ENCODE data around the gene OR1I1. TPM values are rescaled to one million over a fixed set of nuclear protein-coding genes. Genes with fewer than 3 reads are reported as not detected.

The OR1I1 gene
- total and polyA plus RNA-seq, 4 donors, result not detected

DNA sequence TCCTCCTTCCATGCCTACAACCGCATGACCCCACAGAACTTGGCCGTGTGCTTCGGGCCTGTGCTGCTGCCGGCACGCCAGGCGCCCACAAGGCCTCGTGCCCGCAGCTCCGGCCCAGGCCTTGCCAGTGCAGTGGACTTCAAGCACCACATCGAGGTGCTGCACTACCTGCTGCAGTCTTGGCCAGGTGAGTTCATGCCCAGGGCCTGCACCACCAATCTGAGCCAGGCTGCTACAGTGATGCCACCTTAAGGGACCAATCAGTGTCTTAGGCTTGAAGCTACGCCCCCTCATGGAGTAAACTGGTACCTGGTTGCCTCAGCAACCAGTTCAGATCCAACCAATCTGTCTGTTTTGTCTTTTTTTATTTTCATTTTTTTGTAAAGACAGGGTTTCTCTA lies 30.4 kb downstream of the OR1I1 start:
- DNase-seq (no peak), ATAC-seq (ENCODE audit: insufficient read depth, low FRiP score) (no peak)
- H3K27ac ChIP-seq (ENCODE audit: low read depth in 1 of 2, low read length in 1 of 2), result no peak overlapping the region
- H3K9me3 ChIP-seq (ENCODE audit: control insufficient read depth in 4 of 4, insufficient read depth in 3 of 4, low read length in 3 of 4), result no peaks in the 10 kb centered on the region
- H3K36me3 ChIP-seq (ENCODE audit: control insufficient read depth in 4 of 4, insufficient read depth in 4 of 4, low read length in 4 of 4), result peaks cover 4 to 60% (median 36%) of the 10 kb centered on the region in 4 donors
- WGBS, 2 donors, result 96 to 97% methylated on average over 11 of the region's 11 CpGs
- H3K27me3 ChIP-seq (ENCODE audit: control insufficient read depth in 3 of 3, insufficient read depth in 3 of 3, low read length in 2 of 3), result no peaks in the 10 kb centered on the region
- TF ChIP-seq, protein P1, sequence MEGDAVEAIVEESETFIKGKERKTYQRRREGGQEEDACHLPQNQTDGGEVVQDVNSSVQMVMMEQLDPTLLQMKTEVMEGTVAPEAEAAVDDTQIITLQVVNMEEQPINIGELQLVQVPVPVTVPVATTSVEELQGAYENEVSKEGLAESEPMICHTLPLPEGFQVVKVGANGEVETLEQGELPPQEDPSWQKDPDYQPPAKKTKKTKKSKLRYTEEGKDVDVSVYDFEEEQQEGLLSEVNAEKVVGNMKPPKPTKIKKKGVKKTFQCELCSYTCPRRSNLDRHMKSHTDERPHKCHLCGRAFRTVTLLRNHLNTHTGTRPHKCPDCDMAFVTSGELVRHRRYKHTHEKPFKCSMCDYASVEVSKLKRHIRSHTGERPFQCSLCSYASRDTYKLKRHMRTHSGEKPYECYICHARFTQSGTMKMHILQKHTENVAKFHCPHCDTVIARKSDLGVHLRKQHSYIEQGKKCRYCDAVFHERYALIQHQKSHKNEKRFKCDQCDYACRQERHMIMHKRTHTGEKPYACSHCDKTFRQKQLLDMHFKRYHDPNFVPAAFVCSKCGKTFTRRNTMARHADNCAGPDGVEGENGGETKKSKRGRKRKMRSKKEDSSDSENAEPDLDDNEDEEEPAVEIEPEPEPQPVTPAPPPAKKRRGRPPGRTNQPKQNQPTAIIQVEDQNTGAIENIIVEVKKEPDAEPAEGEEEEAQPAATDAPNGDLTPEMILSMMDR (IDR thresholded peaks at IDR 0.05; ENCODE audit: control extremely low read depth, extremely low read depth), result no peak
- no peak overlapping the region for H3K4me3 ChIP-seq
- H3K9ac ChIP-seq (ENCODE audit: insufficient read depth in 1 of 2, low read length in 2 of 2), result no peak overlapping the region
- H3K4me1 ChIP-seq (ENCODE audit: control insufficient read depth in 5 of 5, insufficient read depth in 5 of 5, low read length in 5 of 5), result peaks cover 0 to 26% (median 0%) of the 10 kb centered on the region in 5 donors

DNA sequence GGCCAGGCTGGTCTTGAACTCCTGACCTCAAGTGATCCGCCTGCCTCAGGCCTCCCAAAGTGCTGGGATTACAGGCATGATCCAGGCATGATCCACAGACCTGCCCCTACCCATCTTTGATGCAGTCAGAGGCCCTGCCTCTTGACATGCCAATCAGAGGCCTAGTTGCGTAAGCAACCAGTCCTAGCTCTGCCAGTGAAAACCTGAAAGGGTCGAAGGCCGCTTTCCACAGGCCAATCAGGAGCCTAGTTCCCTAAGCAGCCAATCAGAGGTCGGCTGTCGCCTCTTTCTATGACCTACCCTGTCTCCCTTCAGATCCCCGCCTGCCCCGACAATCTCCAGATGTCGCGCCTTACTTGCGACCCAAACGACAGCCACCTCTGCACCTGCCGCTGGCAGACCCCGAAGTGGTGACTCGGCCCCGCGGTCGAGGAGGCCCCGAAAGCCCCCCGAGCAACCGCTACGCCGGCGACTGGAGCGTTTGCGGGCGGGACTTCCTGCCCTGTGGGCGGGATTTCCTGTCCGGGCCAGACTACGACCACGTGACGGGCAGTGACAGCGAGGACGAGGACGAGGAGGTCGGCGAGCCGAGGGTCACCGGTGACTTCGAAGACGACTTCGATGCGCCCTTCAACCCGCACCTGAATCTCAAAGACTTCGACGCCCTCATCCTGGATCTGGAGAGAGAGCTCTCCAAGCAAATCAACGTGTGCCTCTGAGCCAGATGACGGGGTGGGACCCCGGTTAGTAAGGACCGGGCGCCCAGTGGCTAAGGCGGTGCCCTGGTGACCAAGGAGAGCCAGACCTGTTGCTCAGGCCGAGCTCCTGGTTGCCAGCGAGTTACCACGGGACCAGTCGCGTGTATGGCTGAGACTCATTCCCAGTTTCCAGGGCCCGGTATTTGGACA lies 31.5 kb downstream of the OR1I1 start:
- no peaks in the 10 kb centered on the region for H3K9me3 ChIP-seq (ENCODE audit: control insufficient read depth in 4 of 4, insufficient read depth in 3 of 4, low read length in 3 of 4)
- no peak overlapping the region for H3K9ac ChIP-seq (ENCODE audit: insufficient read depth in 1 of 2, low read length in 2 of 2)
- H3K36me3 ChIP-seq (ENCODE audit: control insufficient read depth in 4 of 4, insufficient read depth in 4 of 4, low read length in 4 of 4), result peaks cover 7 to 69% (median 45%) of the 10 kb centered on the region in 4 donors
- H3K4me3 ChIP-seq, result no peak overlapping the region
- WGBS, 2 donors, result 93% methylated on average over 58 of the region's 58 CpGs
- peaks cover 0 to 18% (median 0%) of the 10 kb centered on the region in 5 donors for H3K4me1 ChIP-seq (ENCODE audit: control insufficient read depth in 5 of 5, insufficient read depth in 5 of 5, low read length in 5 of 5)
- TF ChIP-seq, protein P1 (IDR thresholded peaks at IDR 0.05; ENCODE audit: control extremely low read depth, extremely low read depth), result no peak
- no peaks in the 10 kb centered on the region for H3K27me3 ChIP-seq (ENCODE audit: control insufficient read depth in 3 of 3, insufficient read depth in 3 of 3, low read length in 2 of 3)
- DNase-seq, result no peak
- no peak for ATAC-seq (ENCODE audit: insufficient read depth, low FRiP score)
- no peak overlapping the region for H3K27ac ChIP-seq (ENCODE audit: low read depth in 1 of 2, low read length in 1 of 2)

GRCh38 chr19:15114153-15114540 lies 32.1 kb downstream of the OR1I1 start:
- Histone ChIP-seq H3K4me3 (no peak overlapping the region), H3K4me1 (ENCODE audit: control insufficient read depth in 5 of 5, insufficient read depth in 5 of 5, low read length in 5 of 5) (peaks cover 0 to 13% (median 0%) of the 10 kb centered on the region in 5 donors), H3K27ac (ENCODE audit: low read depth in 1 of 2, low read length in 1 of 2) (no peak overlapping the region), H3K36me3 (ENCODE audit: control insufficient read depth in 4 of 4, insufficient read depth in 4 of 4, low read length in 4 of 4) (peaks cover 10 to 72% (median 50%) of the 10 kb centered on the region in 4 donors), H3K27me3 (ENCODE audit: control insufficient read depth in 3 of 3, insufficient read depth in 3 of 3, low read length in 2 of 3) (no peaks in the 10 kb centered on the region), H3K9ac (ENCODE audit: insufficient read depth in 1 of 2, low read length in 2 of 2) (no peak overlapping the region), H3K9me3 (ENCODE audit: control insufficient read depth in 4 of 4, insufficient read depth in 3 of 4, low read length in 3 of 4) (no peaks in the 10 kb centered on the region)
- TF ChIP-seq, protein P1 (IDR thresholded peaks at IDR 0.05; ENCODE audit: control extremely low read depth, extremely low read depth), result no peak
- 79 to 92% methylated on average over 7 of the region's 7 CpGs for WGBS, 2 donors
- ATAC-seq (ENCODE audit: insufficient read depth, low FRiP score) (no peak), DNase-seq (no peak)
